CD14-positive monocyte (primary cell): ENCODE results near the gene ZFP92. TPM values are rescaled to one million over a fixed set of nuclear protein-coding genes. Genes with fewer than 3 reads are reported as not detected.

Source experiments
- DNase-seq, 3 donors: peaks; one replicate each; pipeline ENCODE4 v3.0.0-alpha.2; 2011 to 2022
- H2AFZ ChIP-seq: 2 replicates; pipeline ENCODE4 v1.6.0; 2012; ENCODE audit warnings: mild to moderate bottlenecking, low read depth, low read length, inconsistent platforms; ENCODE audit not compliant: insufficient read depth, poor library complexity, severe bottlenecking
- H3K27ac ChIP-seq, 2 donors: 1 replicate in 1 of 2; 2 replicates in 1 of 2; pipeline ENCODE4 v1.5.1; 2012 to 2013; ENCODE audit warnings: low read length in 2 of 2, control low read depth in 1 of 2, inconsistent platforms in 1 of 2, low read depth in 1 of 2, mild to moderate bottlenecking in 1 of 2
- H3K27me3 ChIP-seq, 2 donors: one replicate each; pipeline versions ENCODE4 v1.6.0 to v1.6.1; 2011 to 2013; ENCODE audit warnings: low read length in 2 of 2; ENCODE audit not compliant: control insufficient read depth in 2 of 2, insufficient read depth in 2 of 2
- H3K36me3 ChIP-seq, 2 donors: replicated peaks in 1 of 2; 1 replicate in 1 of 2; 2 replicates in 1 of 2; pipeline versions ENCODE4 v1.5.1 to v1.6.1; 2012 to 2013; ENCODE audit warnings: low read length in 2 of 2, control low read depth in 1 of 2, inconsistent platforms in 1 of 2, mild to moderate bottlenecking in 1 of 2; ENCODE audit not compliant: insufficient read depth in 2 of 2, control insufficient read depth in 1 of 2
- H3K4me1 ChIP-seq, 2 donors: 1 replicate in 1 of 2; 2 replicates in 1 of 2; pipeline versions ENCODE4 v1.5.1 to v1.6.1; 2012 to 2013; ENCODE audit warnings: low read length in 2 of 2, control low read depth in 1 of 2, inconsistent platforms in 1 of 2, mild to moderate bottlenecking in 1 of 2, moderate library complexity in 1 of 2; ENCODE audit not compliant: insufficient read depth in 2 of 2, control insufficient read depth in 1 of 2
- H3K4me2 ChIP-seq: replicated peaks from 2 replicates; pipeline ENCODE3; 2012; ENCODE audit warnings: low read length, moderate library complexity, mild to moderate bottlenecking; ENCODE audit not compliant: poor library complexity, severe bottlenecking; ENCODE audit errors: extremely low read depth
- H3K4me3 ChIP-seq, 3 experiments: fragments of 200-600 bp in 1 of 3; sonication (generic) in 1 of 3; replicated peaks in 1 of 3; 1 replicate in 2 of 3; 2 replicates in 1 of 3; pipeline ENCODE4 v1.5.1; 2011 to 2013; ENCODE audit warnings: low read length in 3 of 3, mild to moderate bottlenecking in 3 of 3, control low read depth in 2 of 3, low read depth in 2 of 3, inconsistent platforms in 1 of 3, moderate library complexity in 1 of 3
- H3K79me2 ChIP-seq: 2 replicates; pipeline ENCODE4 v1.6.0; 2012; ENCODE audit warnings: mild to moderate bottlenecking, control low read depth, inconsistent platforms, low read length, moderate library complexity; ENCODE audit not compliant: insufficient read depth
- H3K9ac ChIP-seq: 2 replicates; pipeline ENCODE4 v1.6.0; 2017; ENCODE audit warnings: low read length, mild to moderate bottlenecking; ENCODE audit not compliant: insufficient read depth, poor library complexity, severe bottlenecking
- H3K9me3 ChIP-seq, 2 donors: replicated peaks in 1 of 2; 1 replicate in 1 of 2; 2 replicates in 1 of 2; pipeline versions ENCODE4 v1.5.1 to v1.6.1; 2012 to 2013; ENCODE audit warnings: low read length in 2 of 2, control low read depth in 1 of 2; ENCODE audit not compliant: control insufficient read depth in 1 of 2, insufficient read depth in 1 of 2
- H4K20me1 ChIP-seq: 2 replicates; pipeline ENCODE4 v1.6.0; 2012; ENCODE audit warnings: mild to moderate bottlenecking, low read length, control low read depth, moderate library complexity; ENCODE audit not compliant: insufficient read depth
- H3K27ac Mint-ChIP-seq, 7 donors: one replicate each; pipeline ENCODE4 v1.8.0; 2020; ENCODE audit warnings: mild to moderate bottlenecking in 7 of 7, mixed read lengths in 7 of 7, moderate library complexity in 6 of 7, inconsistent platforms in 2 of 7
- H3K27me3 Mint-ChIP-seq, 3 donors: one replicate each; pipeline ENCODE4 v1.8.0; 2021 to 2022; ENCODE audit warnings: low read depth in 3 of 3, mild to moderate bottlenecking in 3 of 3, mixed read lengths in 3 of 3, moderate library complexity in 3 of 3, inconsistent platforms in 1 of 3
- H3K36me3 Mint-ChIP-seq, 2 donors: one replicate each; pipeline ENCODE4 v1.8.0; 2020; ENCODE audit warnings: mixed read lengths in 2 of 2, inconsistent platforms in 1 of 2, mild to moderate bottlenecking in 1 of 2
- H3K4me1 Mint-ChIP-seq: one replicate; pipeline ENCODE4 v1.8.0; 2020; ENCODE audit warnings: mild to moderate bottlenecking, mixed read lengths
- H3K4me3 Mint-ChIP-seq, 2 donors: one replicate each; pipeline ENCODE4 v1.8.0; 2020; ENCODE audit warnings: mild to moderate bottlenecking in 2 of 2, mixed read lengths in 2 of 2, moderate library complexity in 1 of 2
- H3K9me3 Mint-ChIP-seq, 7 donors: one replicate each; pipeline ENCODE4 v1.8.0; 2020 to 2022; ENCODE audit warnings: mixed read lengths in 7 of 7, mild to moderate bottlenecking in 6 of 7, moderate library complexity in 6 of 7, inconsistent platforms in 2 of 7
- WGBS: methylation state at CpG from one replicate; pipeline ENCODE4 v1.1.5; 2013; ENCODE audit warnings: missing lambda C conversion rate; ENCODE audit not compliant: insufficient coverage; 5-methylcytosine and 5-hydroxymethylcytosine counted together
- intact Hi-C, 2 donors: fragments of 100-400 bp; cut with micrococcal nuclease; formaldehyde crosslinking; loops; one replicate each; pipeline versions ENCODE4 v1.15.0 to v1.15.1; 2023
- polyA plus RNA-seq, 3 donors: library from polyadenylated mRNA; depleted of rRNA in 1 of 3; unstranded in 2 of 3; stranded (reverse) in 1 of 3; fragments of 300-500 nt in 2 of 3; fragments of >200 nt in 1 of 3; fragmentation: Illumina TruSeq in 2 of 3; gene quantifications; 1 replicate in 2 of 3; 2 replicates in 1 of 3; pipeline ENCODE4 v1.2.3, GENCODE V29; 2012 to 2021
- TF ChIP-seq, protein P1 (sequence below): fragments of 200-600 bp; IDR thresholded peaks from one replicate; pipeline ENCODE4 v1.8.0; 2022; ENCODE audit warnings: antibody characterized with exemption, mild to moderate bottlenecking

Gene ZFP92
- polyA plus RNA-seq, 3 donors, result 0.04 to 0.96 (median 0.13) TPM

GRCh38 chrX:153380691-153381090 lies 30.6 kb upstream of the ZFP92 start:
- H3K4me1 Mint-ChIP-seq, result no peaks in the 10 kb centered on the region
- intact Hi-C loops, result no loop called here
- Histone ChIP-seq H3K79me2 (no peaks in the 10 kb centered on the region), H2AFZ (no peak overlapping the region), H3K27ac (no peak overlapping the region), H3K9me3 (peaks cover 0 to 13% of the 10 kb centered on the region in 2 donors), H4K20me1 (no peaks in the 10 kb centered on the region), H3K4me2 (no peak overlapping the region), H3K27me3 (no peaks in the 10 kb centered on the region), H3K4me1 (no peaks in the 10 kb centered on the region), H3K9ac (no peak overlapping the region), H3K4me3 (no peak overlapping the region), H3K36me3 (no peaks in the 10 kb centered on the region)
- no peak overlapping the region for H3K4me3 Mint-ChIP-seq
- H3K36me3 Mint-ChIP-seq, result no peaks in the 10 kb centered on the region
- WGBS, result 93% methylated on average over 3 of the region's 9 CpGs
- H3K27ac Mint-ChIP-seq, result peak overlapping the region in 1 of 7 donors; percentile 30
- peaks cover 0 to 4% (median under 1%) of the 10 kb centered on the region in 3 donors for H3K27me3 Mint-ChIP-seq
- H3K9me3 Mint-ChIP-seq, result no peaks in the 10 kb centered on the region
- no peak for DNase-seq
- TF ChIP-seq, protein P1, sequence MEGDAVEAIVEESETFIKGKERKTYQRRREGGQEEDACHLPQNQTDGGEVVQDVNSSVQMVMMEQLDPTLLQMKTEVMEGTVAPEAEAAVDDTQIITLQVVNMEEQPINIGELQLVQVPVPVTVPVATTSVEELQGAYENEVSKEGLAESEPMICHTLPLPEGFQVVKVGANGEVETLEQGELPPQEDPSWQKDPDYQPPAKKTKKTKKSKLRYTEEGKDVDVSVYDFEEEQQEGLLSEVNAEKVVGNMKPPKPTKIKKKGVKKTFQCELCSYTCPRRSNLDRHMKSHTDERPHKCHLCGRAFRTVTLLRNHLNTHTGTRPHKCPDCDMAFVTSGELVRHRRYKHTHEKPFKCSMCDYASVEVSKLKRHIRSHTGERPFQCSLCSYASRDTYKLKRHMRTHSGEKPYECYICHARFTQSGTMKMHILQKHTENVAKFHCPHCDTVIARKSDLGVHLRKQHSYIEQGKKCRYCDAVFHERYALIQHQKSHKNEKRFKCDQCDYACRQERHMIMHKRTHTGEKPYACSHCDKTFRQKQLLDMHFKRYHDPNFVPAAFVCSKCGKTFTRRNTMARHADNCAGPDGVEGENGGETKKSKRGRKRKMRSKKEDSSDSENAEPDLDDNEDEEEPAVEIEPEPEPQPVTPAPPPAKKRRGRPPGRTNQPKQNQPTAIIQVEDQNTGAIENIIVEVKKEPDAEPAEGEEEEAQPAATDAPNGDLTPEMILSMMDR, result no peak

GRCh38 chrX:153381684-153382532 lies 29.4 kb upstream of the ZFP92 start:
- no peak overlapping the region for H3K9ac ChIP-seq
- no peak overlapping the region for H3K4me3 ChIP-seq
- TF ChIP-seq, protein P1, result no peak
- Mint-ChIP-seq H3K4me1 (peaks cover 8% of the 10 kb centered on the region), H3K9me3 (no peaks in the 10 kb centered on the region), H3K27ac (peak overlapping the region in 6 of 7 donors; percentile 18 to 56 (median 26)), H3K27me3 (peaks cover 0 to 4% (median 0%) of the 10 kb centered on the region in 3 donors), H3K36me3 (no peaks in the 10 kb centered on the region), H3K4me3 (no peak overlapping the region)
- 7% methylated on average over 3 of the region's 12 CpGs for WGBS
- peaks cover 0 to 13% of the 10 kb centered on the region in 2 donors for H3K9me3 ChIP-seq
- no peak overlapping the region for H3K4me2 ChIP-seq
- no peaks in the 10 kb centered on the region for H3K27me3 ChIP-seq
- no peak overlapping the region for H3K27ac ChIP-seq
- intact Hi-C loops, result no loop called here
- H3K36me3 ChIP-seq, result no peaks in the 10 kb centered on the region
- no peaks in the 10 kb centered on the region for H3K4me1 ChIP-seq
- H3K79me2 ChIP-seq, result no peaks in the 10 kb centered on the region
- H2AFZ ChIP-seq, result no peak overlapping the region
- no peaks in the 10 kb centered on the region for H4K20me1 ChIP-seq
- peak in 1 of 3 donors; percentile 5 for DNase-seq
